ENCODE data around the gene LAMA4. TPM values are rescaled to one million over a fixed set of nuclear protein-coding genes. Genes with fewer than 3 reads are reported as not detected.

Gene LAMA4
- total and polyA plus RNA-seq, 8 donors = 9.7 to 324 (median 43.9) TPM

DNA sequence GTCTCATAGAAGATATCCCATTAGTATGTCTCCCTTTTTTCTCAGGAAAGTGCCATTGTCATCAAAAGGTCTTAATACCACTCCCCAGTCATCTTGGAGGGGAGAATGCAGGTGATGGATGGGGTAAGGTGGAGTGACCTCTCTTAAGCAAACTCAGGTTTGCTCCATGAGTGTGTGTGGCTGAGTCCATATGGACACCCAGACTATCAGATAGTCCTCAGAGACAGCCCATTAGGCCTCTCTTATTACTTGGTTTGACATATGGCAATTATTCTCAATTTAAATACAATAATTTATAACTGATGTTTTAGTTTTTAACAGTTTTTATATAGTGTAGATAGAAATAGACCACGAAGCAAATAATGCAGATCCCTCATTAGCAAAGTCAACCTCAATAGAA lies 23.2 kb downstream of the LAMA4 start:
- no peaks in the 10 kb centered on the region for H3K9me3 ChIP-seq
- DNase-seq = no peak
- TF ChIP-seq, protein P1, sequence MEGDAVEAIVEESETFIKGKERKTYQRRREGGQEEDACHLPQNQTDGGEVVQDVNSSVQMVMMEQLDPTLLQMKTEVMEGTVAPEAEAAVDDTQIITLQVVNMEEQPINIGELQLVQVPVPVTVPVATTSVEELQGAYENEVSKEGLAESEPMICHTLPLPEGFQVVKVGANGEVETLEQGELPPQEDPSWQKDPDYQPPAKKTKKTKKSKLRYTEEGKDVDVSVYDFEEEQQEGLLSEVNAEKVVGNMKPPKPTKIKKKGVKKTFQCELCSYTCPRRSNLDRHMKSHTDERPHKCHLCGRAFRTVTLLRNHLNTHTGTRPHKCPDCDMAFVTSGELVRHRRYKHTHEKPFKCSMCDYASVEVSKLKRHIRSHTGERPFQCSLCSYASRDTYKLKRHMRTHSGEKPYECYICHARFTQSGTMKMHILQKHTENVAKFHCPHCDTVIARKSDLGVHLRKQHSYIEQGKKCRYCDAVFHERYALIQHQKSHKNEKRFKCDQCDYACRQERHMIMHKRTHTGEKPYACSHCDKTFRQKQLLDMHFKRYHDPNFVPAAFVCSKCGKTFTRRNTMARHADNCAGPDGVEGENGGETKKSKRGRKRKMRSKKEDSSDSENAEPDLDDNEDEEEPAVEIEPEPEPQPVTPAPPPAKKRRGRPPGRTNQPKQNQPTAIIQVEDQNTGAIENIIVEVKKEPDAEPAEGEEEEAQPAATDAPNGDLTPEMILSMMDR (IDR thresholded peaks at IDR 0.05) = no peak
- no peak for TF ChIP-seq POLR2AphosphoS5 (IDR thresholded peaks at IDR 0.05)
- no peak for TF ChIP-seq EP300 (IDR thresholded peaks at IDR 0.05)
- no peak for TF ChIP-seq POLR2A (IDR thresholded peaks at IDR 0.05)
- 71 to 80% (median 74%) methylated on average over 1 of the region's 1 CpG for WGBS, 5 donors
- no peaks in the 10 kb centered on the region for H3K27me3 ChIP-seq
- H3K36me3 ChIP-seq = no peaks in the 10 kb centered on the region
- H3K4me3 ChIP-seq = no peak overlapping the region
- peaks cover 6 to 65% (median 27%) of the 10 kb centered on the region in 4 donors for H3K4me1 ChIP-seq
- peak overlapping the region in 4 of 5 donors; percentile 39 to 81 (median 71) for H3K27ac ChIP-seq
- intact Hi-C loops (cut with DNase I; ENCODE audit: low total_unique reads) = no loop called here

DNA sequence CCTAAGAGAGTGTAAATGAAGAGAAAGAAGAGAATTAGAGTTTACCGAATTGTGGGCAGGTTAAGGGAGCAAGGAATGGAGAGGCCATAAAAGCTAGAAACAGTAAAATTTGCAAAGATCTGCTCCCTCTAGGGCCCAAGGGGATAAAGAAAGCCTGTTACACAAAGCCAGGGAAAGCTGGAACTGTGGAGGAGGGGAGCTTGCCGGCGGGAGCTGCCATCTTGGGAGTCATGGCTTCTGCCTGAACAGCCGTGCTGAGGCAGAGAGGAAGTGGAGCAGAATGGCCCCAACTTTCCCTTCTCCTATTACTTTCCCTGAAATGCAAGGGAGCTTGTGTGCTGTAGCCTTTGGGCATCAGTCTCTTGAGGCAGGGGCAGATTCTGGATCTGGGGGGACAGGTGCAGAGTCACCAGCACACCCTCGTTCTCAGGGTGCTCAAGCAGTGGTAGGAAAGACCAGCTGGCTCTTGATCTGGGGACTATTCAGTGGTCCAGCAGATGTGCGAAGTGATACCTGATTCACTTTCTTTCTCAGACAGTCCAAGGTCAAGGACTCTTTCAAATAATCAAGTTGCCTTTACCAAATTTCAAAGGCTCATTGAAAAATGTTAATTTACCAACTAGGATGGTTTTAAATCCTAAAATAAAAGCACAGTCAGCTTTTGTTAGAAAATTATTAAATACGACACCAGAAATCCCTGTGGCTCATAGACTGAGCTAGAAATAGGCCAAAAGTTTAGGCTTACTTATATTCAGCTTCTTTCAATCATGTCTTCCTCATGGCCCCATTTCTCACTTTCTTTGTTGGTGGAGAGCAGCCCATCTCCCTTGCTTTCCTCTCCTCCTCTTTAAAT lies 25.7 kb downstream of the LAMA4 start:
- TF ChIP-seq POLR2AphosphoS5 (IDR thresholded peaks at IDR 0.05) (no peak), EP300 (IDR thresholded peaks at IDR 0.05) (no peak), POLR2A (IDR thresholded peaks at IDR 0.05) (no peak)
- TF ChIP-seq, protein P1 (IDR thresholded peaks at IDR 0.05) = no peak
- no peaks in the 10 kb centered on the region for H3K9me3 ChIP-seq
- peak overlapping the region in 4 of 5 donors; percentile 59 to 82 (median 74) for H3K27ac ChIP-seq
- peaks cover 6 to 52% (median 29%) of the 10 kb centered on the region in 4 donors for H3K4me1 ChIP-seq
- WGBS, 5 donors = 85 to 92% (median 89%) methylated on average over 7 of the region's 7 CpGs
- intact Hi-C loops (cut with DNase I; ENCODE audit: low total_unique reads) = no loop called here
- no peaks in the 10 kb centered on the region for H3K27me3 ChIP-seq
- no peak overlapping the region for H3K4me3 ChIP-seq
- H3K36me3 ChIP-seq = no peaks in the 10 kb centered on the region
- no peak for DNase-seq

DNA sequence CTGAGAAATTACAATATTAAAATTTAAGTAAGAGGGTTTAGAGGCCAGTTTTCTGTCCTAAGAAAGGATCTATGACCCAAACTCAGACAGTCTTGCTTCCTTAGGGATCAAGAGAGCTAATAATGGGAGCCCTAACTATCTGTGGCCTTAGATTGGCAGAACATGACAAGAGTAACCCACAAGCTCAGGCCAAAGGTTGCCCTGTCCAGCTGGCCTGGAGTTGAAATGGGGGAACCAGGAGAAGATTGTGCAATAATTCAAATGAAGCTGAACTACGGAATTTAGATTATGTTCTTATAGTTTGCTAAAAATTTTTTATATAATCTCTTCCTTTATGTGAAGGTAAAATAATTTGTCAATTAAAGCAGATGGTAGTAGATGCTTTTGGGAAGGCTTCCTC lies 26.4 kb downstream of the LAMA4 start:
- H3K36me3 ChIP-seq = no peaks in the 10 kb centered on the region
- peak overlapping the region in 4 of 5 donors; percentile 59 to 82 (median 74) for H3K27ac ChIP-seq
- H3K4me3 ChIP-seq = no peak overlapping the region
- 66 to 87% (median 82%) methylated on average over 1 of the region's 1 CpG for WGBS, 5 donors
- TF ChIP-seq POLR2A (IDR thresholded peaks at IDR 0.05) (no peak), POLR2AphosphoS5 (IDR thresholded peaks at IDR 0.05) (no peak), EP300 (IDR thresholded peaks at IDR 0.05) (no peak)
- TF ChIP-seq, protein P1 (IDR thresholded peaks at IDR 0.05) = no peak
- no peaks in the 10 kb centered on the region for H3K27me3 ChIP-seq
- DNase-seq = no peak
- peaks cover 6 to 52% (median 29%) of the 10 kb centered on the region in 4 donors for H3K4me1 ChIP-seq
- H3K9me3 ChIP-seq = no peaks in the 10 kb centered on the region
- intact Hi-C loops (cut with DNase I; ENCODE audit: low total_unique reads) = no loop called here

DNA sequence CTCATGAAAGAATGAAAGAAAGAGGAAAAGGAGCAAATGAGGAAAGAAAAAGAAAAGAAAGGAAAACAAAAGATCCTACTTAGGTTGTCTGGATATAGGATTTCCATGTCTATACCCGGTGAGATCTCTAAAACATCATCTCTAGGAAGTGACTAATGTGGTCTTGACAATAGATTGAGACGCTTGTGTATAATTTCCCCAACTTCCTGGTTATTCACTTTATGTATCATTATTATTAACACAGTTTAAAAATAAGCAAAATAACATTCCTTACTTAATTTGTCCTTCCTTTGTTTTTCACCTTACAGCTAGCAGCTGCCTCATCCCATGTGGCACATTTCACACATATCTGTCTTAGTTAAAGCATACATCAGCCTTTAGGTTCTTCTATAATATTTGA lies 27.0 kb downstream of the LAMA4 start:
- H3K4me3 ChIP-seq = no peak overlapping the region
- no peaks in the 10 kb centered on the region for H3K27me3 ChIP-seq
- intact Hi-C loops (cut with DNase I; ENCODE audit: low total_unique reads) = no loop called here
- TF ChIP-seq POLR2AphosphoS5 (IDR thresholded peaks at IDR 0.05) = no peak
- TF ChIP-seq, protein P1 (IDR thresholded peaks at IDR 0.05) = no peak
- TF ChIP-seq EP300 (IDR thresholded peaks at IDR 0.05) = no peak
- no peak for TF ChIP-seq POLR2A (IDR thresholded peaks at IDR 0.05)
- no peaks in the 10 kb centered on the region for H3K9me3 ChIP-seq
- peaks cover 6 to 52% (median 28%) of the 10 kb centered on the region in 4 donors for H3K4me1 ChIP-seq
- no peaks in the 10 kb centered on the region for H3K36me3 ChIP-seq
- 78 to 83% (median 81%) methylated on average over 2 of the region's 2 CpGs for WGBS, 5 donors
- DNase-seq = no peak
- H3K27ac ChIP-seq = peak overlapping the region in 4 of 5 donors; percentile 59 to 82 (median 74)
